ENCODE data around the gene SMIM7.

DNA sequence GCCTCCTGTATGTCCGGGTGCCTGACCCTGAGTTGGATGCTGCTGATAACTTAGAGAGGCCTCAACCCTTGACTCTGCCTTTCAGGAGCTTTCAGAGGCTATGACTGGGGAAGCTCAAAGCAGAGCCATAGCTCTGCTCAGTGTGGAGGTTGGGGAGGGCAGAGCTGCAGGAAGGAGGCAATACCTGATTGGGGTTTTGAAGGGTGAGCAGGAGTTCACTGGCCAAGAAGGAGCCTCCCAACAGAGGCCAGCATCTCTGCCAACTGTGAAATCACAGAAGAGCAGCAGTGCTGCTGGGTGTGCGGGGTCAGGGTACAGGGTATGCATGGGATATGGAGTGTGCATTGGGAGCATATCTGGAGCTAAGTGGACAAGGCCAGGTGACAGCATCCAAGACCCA lies 22.6 kb upstream of the SMIM7 start:
- TF ChIP-seq, protein P1, sequence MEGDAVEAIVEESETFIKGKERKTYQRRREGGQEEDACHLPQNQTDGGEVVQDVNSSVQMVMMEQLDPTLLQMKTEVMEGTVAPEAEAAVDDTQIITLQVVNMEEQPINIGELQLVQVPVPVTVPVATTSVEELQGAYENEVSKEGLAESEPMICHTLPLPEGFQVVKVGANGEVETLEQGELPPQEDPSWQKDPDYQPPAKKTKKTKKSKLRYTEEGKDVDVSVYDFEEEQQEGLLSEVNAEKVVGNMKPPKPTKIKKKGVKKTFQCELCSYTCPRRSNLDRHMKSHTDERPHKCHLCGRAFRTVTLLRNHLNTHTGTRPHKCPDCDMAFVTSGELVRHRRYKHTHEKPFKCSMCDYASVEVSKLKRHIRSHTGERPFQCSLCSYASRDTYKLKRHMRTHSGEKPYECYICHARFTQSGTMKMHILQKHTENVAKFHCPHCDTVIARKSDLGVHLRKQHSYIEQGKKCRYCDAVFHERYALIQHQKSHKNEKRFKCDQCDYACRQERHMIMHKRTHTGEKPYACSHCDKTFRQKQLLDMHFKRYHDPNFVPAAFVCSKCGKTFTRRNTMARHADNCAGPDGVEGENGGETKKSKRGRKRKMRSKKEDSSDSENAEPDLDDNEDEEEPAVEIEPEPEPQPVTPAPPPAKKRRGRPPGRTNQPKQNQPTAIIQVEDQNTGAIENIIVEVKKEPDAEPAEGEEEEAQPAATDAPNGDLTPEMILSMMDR (IDR thresholded peaks at IDR 0.05): no peak
- TF ChIP-seq POLR2AphosphoS5 (IDR thresholded peaks at IDR 0.05) (no peak), POLR2A (IDR thresholded peaks at IDR 0.05) (no peak), EP300 (IDR thresholded peaks at IDR 0.05) (no peak)

Data from stomach (tissue), 4 donors.